DND-41 (cell line): ENCODE measurements around the gene PTDSS2.

Experiments
- ATAC-seq: fragments of 200-7000 bp; cut with Tn5 transposase; 3 replicates; pipeline ENCODE4 v1.9.1; 2021; ENCODE audit warnings: low read depth; ENCODE audit not compliant: insufficient read depth
- DNase-seq: peaks from one replicate; pipeline ENCODE4 v3.0.0-alpha.2; 2020
- H2AFZ ChIP-seq: 2 replicates; pipeline ENCODE4 v1.6.0; 2012; ENCODE audit warnings: low read depth, low read length
- H3K27ac ChIP-seq: 2 replicates; pipeline ENCODE4 v1.5.1; 2012; ENCODE audit warnings: low read length, inconsistent platforms
- H3K27me3 ChIP-seq: fragments of 200-600 bp; sonication (generic); 2 replicates; pipeline ENCODE4 v1.6.0; 2012; ENCODE audit warnings: low read length, mild to moderate bottlenecking, inconsistent platforms; ENCODE audit not compliant: insufficient read depth, poor library complexity
- H3K36me3 ChIP-seq: 2 replicates; pipeline ENCODE4 v1.5.1; 2012; ENCODE audit warnings: low read length, inconsistent platforms; ENCODE audit not compliant: insufficient read depth
- H3K4me1 ChIP-seq: 2 replicates; pipeline ENCODE4 v1.5.1; 2012; ENCODE audit warnings: mild to moderate bottlenecking, low read length; ENCODE audit not compliant: insufficient read depth
- H3K4me2 ChIP-seq: 2 replicates; pipeline ENCODE4 v1.6.0; 2012; ENCODE audit warnings: mild to moderate bottlenecking, moderate library complexity, low read length, inconsistent platforms; ENCODE audit not compliant: insufficient read depth
- H3K4me3 ChIP-seq, 2 experiments: fragments of 200-600 bp in 1 of 2; shearing (Covaris generic) in 1 of 2; 2 replicates each; pipeline ENCODE4 v1.5.1; 2012 to 2016; ENCODE audit warnings: inconsistent platforms in 2 of 2, low read length in 2 of 2, mild to moderate bottlenecking in 2 of 2, low read depth in 1 of 2, moderate library complexity in 1 of 2
- H3K79me2 ChIP-seq: 2 replicates; pipeline ENCODE4 v1.6.0; 2012; ENCODE audit warnings: low read length, inconsistent platforms; ENCODE audit not compliant: insufficient read depth
- H3K9ac ChIP-seq: 2 replicates; pipeline ENCODE4 v1.6.0; 2012; ENCODE audit warnings: low read depth, mild to moderate bottlenecking, inconsistent platforms, low read length, moderate library complexity
- H3K9me3 ChIP-seq: 2 replicates; pipeline ENCODE4 v1.5.1; 2012; ENCODE audit warnings: low read length, moderate library complexity, mild to moderate bottlenecking, inconsistent platforms; ENCODE audit not compliant: insufficient read depth, severe bottlenecking
- H4K20me1 ChIP-seq: 2 replicates; pipeline ENCODE4 v1.6.0; 2012; ENCODE audit warnings: low read length; ENCODE audit not compliant: insufficient read depth
- CTCF ChIP-seq: IDR thresholded peaks from 2 replicates; pipeline ENCODE4 v1.5.1; 2012; ENCODE audit warnings: borderline replicate concordance, low read length, moderate library complexity, mild to moderate bottlenecking; ENCODE audit not compliant: poor library complexity, severe bottlenecking; ENCODE audit errors: extremely low read depth
- EZH2 ChIP-seq: IDR thresholded peaks from 3 replicates; pipeline ENCODE4 v1.6.1; 2012; ENCODE audit warnings: borderline replicate concordance, low read depth, mild to moderate bottlenecking, moderate library complexity, low read length, inconsistent platforms; ENCODE audit not compliant: severe bottlenecking

The PTDSS2 gene

GRCh38 chr11:477052-477715 is 27.1 kb downstream of the PTDSS2 start:
- TF ChIP-seq CTCF (no peak), EZH2 (no peak)
- DNase-seq = no peak
- no peaks in the 10 kb centered on the region for H3K9me3 ChIP-seq
- H3K79me2 ChIP-seq = peaks cover 17% of the 10 kb centered on the region
- no peaks in the 10 kb centered on the region for H3K4me1 ChIP-seq
- no peak for ATAC-seq
- no peak overlapping the region for H3K4me3 ChIP-seq
- peaks cover 31% of the 10 kb centered on the region for H4K20me1 ChIP-seq
- H3K4me2 ChIP-seq = no peak overlapping the region
- H3K27me3 ChIP-seq = no peaks in the 10 kb centered on the region
- no peak overlapping the region for H2AFZ ChIP-seq
- no peak overlapping the region for H3K9ac ChIP-seq
- H3K27ac ChIP-seq = no peak overlapping the region
- H3K36me3 ChIP-seq = peaks cover 15% of the 10 kb centered on the region

GRCh38 chr11:479311-479710 is 29.2 kb downstream of the PTDSS2 start:
- DNase-seq = no peak
- no peak overlapping the region for H3K9ac ChIP-seq
- no peaks in the 10 kb centered on the region for H3K9me3 ChIP-seq
- H3K36me3 ChIP-seq = peaks cover 15% of the 10 kb centered on the region
- H3K4me3 ChIP-seq = no peak overlapping the region
- H3K4me2 ChIP-seq = no peak overlapping the region
- H3K79me2 ChIP-seq = peaks cover 23% of the 10 kb centered on the region
- no peaks in the 10 kb centered on the region for H3K27me3 ChIP-seq
- H3K27ac ChIP-seq = no peak overlapping the region
- no peak for ATAC-seq
- no peak for TF ChIP-seq EZH2
- TF ChIP-seq CTCF = no peak
- no peaks in the 10 kb centered on the region for H3K4me1 ChIP-seq
- H2AFZ ChIP-seq = no peak overlapping the region
- H4K20me1 ChIP-seq = peaks cover 22% of the 10 kb centered on the region

GRCh38 chr11:484616-485015 is 34.5 kb downstream of the PTDSS2 start:
- TF ChIP-seq EZH2 (no peak), CTCF (no peak)

More at GRCh38 chr11:484616-485015, 34.5 kb downstream of the PTDSS2 start:
- Histone ChIP-seq H3K4me3 (no peak overlapping the region), H3K4me2 (no peak overlapping the region), H4K20me1 (peaks cover 14% of the 10 kb centered on the region; the same call in 1 of the 2 replicates), H2AFZ (no peak overlapping the region), H3K9ac (no peak overlapping the region), H3K79me2 (peaks cover 11% of the 10 kb centered on the region; the same call in 1 of the 2 replicates), H3K36me3 (peaks cover 10% of the 10 kb centered on the region; the same call in 1 of the 2 replicates), H3K27ac (no peak overlapping the region), H3K9me3 (no peaks in the 10 kb centered on the region), H3K27me3 (no peaks in the 10 kb centered on the region), H3K4me1 (no peaks in the 10 kb centered on the region)
- no peak for DNase-seq
- no peak for ATAC-seq
